Activated CD4-positive, alpha-beta T cell treated with anti-CD3 and anti-CD28 coated beads for 24 hours (primary cell): ENCODE results near the gene PIH1D1.
"Not testable (repeated sequence)": the region's sequence is repeated elsewhere in the genome, so short reads cannot be mapped to it uniquely, and the experiment has no call there.

Experiments
- DNase-seq, 2 donors: peaks; one replicate each; pipeline ENCODE4 v3.0.0-alpha.2; 2020; ENCODE audit warnings: low read depth in 2 of 2

PIH1D1 gene

GRCh38 chr19:49481020-49481683, 29.5 kb upstream of the PIH1D1 start:
- DNase-seq, result no peak

GRCh38 chr19:49479975-49480628, 28.5 kb upstream of the PIH1D1 start:
- no peak for DNase-seq

- peak in 1 of 2 donors; percentile 79 for DNase-seq
These were observed 24.6 kb upstream of the PIH1D1 start for GRCh38 chr19:49475995-49476880.

GRCh38 chr19:49475191-49475917, 23.7 kb upstream of the PIH1D1 start:
- no peak for DNase-seq

- DNase-seq, result no peak
These were observed 22.9 kb upstream of the PIH1D1 start for GRCh38 chr19:49474542-49474924.

- peak; percentile 79 to 90 for DNase-seq
These were observed 22.4 kb upstream of the PIH1D1 start, which contains the start of gene FLT3LG for GRCh38 chr19:49473868-49474541. FLT3LG (plus strand) TSS chr19:49474215; CDS start chr19:49474640, 425 bp downstream.

GRCh38 chr19:49473501-49473867, 21.9 kb upstream of the PIH1D1 start:
- not testable (repeated sequence) for DNase-seq

- DNase-seq, result no peak
These were observed 21.3 kb upstream of the PIH1D1 start for GRCh38 chr19:49472936-49473335.

- no peak for DNase-seq
These were observed 19.0 kb upstream of the PIH1D1 start for GRCh38 chr19:49470615-49470978.

- DNase-seq, result peak in 1 of 2 donors; percentile 66
These were observed 18.4 kb upstream of the PIH1D1 start for GRCh38 chr19:49469828-49470614.

- no peak for DNase-seq
These were observed 17.3 kb upstream of the PIH1D1 start for GRCh38 chr19:49468746-49469447.

GRCh38 chr19:49468199-49468598, 16.6 kb upstream of the PIH1D1 start:
- no peak for DNase-seq

- no peak for DNase-seq
These were observed 13.8 kb upstream of the PIH1D1 start for GRCh38 chr19:49465371-49465770.

- no peak for DNase-seq
These were observed 12.5 kb upstream of the PIH1D1 start for GRCh38 chr19:49463960-49464740.

- DNase-seq, result no peak
These were observed 10.9 kb upstream of the PIH1D1 start for GRCh38 chr19:49462492-49462891.

- no peak for DNase-seq
These were observed 10.0 kb upstream of the PIH1D1 start for GRCh38 chr19:49461656-49462055.

- DNase-seq, result not testable (repeated sequence)
These were observed 9.5 kb upstream of the PIH1D1 start for GRCh38 chr19:49461130-49461529.

GRCh38 chr19:49459388-49459787, 7.8 kb upstream of the PIH1D1 start:
- DNase-seq, result no peak

- DNase-seq, result no peak
These were observed 6.9 kb upstream of the PIH1D1 start for GRCh38 chr19:49458567-49458903.
